GM21619 (cell line): Measurements from ENCODE around the gene ENOX1.
A peak's percentile ranks its signal among the peaks of the same experiment; 100 is the strongest.

Experiments
- ATAC-seq: cut with Tn5 transposase; IDR thresholded peaks from one replicate; pipeline ENCODE4 v1.9.1; 2021; ENCODE audit not compliant: unreplicated experiment

Gene ENOX1

GRCh38 chr13:43555667-43556066 is 231.1 kb downstream of the ENOX1 start:
- ATAC-seq, result no peak

GRCh38 chr13:43551897-43552456 is 234.8 kb downstream of the ENOX1 start:
- ATAC-seq, result peak; percentile 54

- no peak for ATAC-seq
Measured at GRCh38 chr13:43546816-43547215, 240.0 kb downstream of the ENOX1 start.

DNA sequence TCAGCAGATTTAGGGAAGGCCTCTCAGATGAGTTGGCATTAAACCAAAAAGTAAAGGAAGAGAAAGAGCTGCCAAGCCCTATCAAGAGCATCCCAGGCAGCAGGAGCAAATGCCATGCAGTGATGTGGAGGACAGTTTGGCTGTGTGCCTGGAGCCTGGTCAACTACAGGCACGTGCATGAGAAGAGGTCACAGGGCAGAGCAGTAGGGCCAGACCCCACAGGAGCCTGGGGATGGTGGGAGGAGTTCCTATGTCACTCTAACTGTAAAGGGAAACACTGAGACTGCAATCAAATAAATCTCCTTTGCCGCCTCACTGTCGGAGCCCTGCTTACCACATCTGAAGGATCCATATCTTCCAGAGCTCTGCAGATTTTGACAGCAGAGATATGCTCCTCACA is 240.5 kb downstream of the ENOX1 start:
- ATAC-seq, result no peak

DNA sequence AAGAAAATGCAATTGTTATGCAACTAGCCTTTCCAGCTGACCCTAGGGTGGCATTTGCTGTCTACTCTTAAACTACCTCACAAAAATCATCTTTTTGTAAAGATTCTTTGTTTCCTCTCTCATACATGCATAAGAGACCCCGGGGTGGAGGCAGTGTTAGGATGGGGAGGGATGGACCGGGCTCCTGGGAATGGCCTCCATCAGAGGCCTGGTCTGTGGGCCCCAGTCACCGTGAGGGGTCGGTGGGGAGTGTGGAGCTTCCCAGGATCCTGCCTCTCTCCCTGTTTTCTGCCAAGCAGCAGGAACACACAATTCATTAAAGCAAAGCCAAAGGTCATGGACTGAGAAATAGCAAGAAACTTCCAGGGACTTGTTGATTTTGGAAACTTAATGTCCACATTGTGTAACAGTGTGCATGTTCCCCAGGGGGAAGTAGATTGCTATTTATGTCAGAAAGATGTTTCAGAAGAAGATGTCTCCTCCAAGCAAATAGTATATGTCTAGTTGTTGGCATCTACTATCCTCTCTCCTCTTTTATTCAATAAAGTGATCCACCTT is 241.4 kb downstream of the ENOX1 start:
- ATAC-seq, result no peak

DNA sequence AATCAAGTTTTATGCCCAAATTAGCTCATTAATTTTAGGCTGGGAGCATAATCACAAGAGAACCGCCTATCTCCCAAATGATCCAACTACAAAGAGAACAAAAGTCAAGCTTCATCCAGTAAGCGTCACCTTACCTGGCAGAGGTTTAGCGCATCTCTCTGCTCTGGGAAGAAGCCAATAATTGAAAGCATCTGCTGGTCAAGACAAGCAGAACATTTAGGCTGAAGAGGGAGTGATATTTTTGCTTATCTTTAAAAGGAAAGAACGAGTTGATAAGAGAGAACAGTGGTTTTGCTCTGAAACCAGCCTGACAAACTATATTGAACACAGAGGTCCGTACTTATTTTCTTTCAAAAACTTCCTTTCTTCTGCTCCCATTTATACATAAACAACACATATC is 242.1 kb downstream of the ENOX1 start:
- ATAC-seq, result no peak

DNA sequence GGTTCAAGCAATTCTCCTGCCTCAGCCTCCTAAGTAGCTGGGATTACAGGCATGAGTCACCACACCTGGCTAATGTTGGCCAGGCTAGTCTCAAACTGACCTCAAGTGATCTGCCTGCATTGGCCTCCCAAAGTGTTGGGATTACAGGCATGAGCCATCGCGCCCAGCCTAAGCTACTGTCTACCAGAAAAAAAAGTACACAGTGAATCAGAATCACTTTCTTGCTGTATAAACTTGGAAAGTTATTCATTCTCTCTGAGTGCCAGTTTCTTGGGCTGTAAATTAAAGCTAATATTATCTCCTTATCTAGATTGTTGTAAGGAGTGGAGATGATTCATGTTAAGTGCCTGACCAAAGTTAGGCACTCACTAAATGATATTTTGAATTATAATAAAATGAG is 242.8 kb downstream of the ENOX1 start:
- ATAC-seq, result no peak

- no peak for ATAC-seq
Measured at GRCh38 chr13:43543331-43543730, 243.4 kb downstream of the ENOX1 start.

DNA sequence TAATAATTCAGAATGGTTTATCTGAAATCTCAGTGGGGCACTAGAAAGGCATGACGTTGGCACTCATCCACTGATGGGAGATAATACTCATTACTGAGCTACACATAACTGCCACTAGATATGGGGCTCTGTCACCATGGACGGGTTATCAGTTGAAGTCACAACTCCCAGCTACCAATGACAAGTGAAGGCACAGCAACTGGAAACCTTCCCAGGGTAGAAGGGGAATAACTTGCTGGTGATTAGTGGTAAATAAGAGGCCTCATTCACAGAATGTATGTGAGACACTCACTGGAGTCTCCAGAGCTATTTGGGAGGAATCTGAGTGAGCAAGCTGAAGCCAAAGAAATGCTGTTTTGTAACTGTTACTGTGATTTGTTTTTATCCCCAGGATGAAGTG is 249.6 kb downstream of the ENOX1 start:
- ATAC-seq, result no peak

GRCh38 chr13:43529796-43530195 is 257.0 kb downstream of the ENOX1 start:
- ATAC-seq, result no peak

DNA sequence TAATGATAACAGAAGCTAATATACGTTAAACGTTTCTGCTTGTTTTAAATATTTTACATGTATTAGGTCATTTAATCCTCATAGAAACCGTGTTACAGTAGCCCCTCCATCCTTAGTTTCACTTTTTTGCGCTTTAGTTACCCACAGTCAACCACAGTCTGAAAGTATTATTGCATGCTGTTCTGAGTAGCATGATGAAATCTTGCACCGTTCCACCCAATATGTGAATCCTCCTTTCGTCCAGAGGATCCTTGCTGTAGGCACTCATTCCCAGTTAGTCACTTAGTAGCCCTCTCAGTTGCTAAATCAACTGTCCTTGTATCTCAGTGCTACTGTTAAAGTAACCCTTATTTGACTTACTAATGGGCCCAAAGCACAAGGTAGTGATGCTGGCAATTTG is 257.8 kb downstream of the ENOX1 start:
- no peak for ATAC-seq

- no peak for ATAC-seq
Measured at GRCh38 chr13:43522788-43523187, 264.0 kb downstream of the ENOX1 start.

DNA sequence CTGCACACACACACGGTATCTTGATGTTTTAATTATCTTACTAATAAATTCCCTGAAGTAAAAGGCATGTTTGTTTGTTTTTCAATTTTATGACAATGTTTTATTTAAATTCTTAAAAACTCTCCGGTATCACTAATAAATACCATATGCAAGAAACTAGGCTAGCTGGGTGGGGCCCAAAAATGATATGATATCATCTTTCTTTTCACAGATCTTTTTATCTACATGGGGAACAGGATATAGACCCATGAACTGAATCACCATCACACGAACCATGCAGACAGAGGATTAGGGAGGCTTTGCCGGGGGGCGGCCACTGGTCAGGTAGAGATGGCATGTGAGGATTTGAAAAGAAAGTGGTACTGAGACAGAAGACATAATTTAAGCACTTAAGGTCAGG is 266.4 kb downstream of the ENOX1 start:
- no peak for ATAC-seq

DNA sequence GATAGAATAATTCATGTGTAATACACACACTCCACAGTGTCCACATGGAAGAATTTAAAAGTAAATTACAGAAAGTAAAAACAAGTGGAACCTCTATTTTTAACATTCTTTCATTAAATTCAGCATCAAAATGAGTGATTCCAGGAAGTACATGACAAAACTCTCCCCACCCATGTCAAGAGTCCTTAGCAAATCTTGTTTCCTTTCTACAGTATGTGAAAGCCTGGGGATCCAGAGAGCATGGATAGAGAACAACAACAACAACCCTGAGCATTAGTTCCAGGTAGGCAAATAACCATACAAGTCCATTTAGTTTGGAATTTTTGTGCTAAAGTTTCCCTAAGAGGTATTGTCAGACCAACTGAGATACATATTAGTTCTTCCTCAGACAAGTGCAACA is 267.9 kb downstream of the ENOX1 start:
- no peak for ATAC-seq

- ATAC-seq, result no peak
Measured at GRCh38 chr13:43516401-43516833, 270.4 kb downstream of the ENOX1 start.

- no peak for ATAC-seq
Measured at GRCh38 chr13:43515531-43515930, 271.2 kb downstream of the ENOX1 start.

DNA sequence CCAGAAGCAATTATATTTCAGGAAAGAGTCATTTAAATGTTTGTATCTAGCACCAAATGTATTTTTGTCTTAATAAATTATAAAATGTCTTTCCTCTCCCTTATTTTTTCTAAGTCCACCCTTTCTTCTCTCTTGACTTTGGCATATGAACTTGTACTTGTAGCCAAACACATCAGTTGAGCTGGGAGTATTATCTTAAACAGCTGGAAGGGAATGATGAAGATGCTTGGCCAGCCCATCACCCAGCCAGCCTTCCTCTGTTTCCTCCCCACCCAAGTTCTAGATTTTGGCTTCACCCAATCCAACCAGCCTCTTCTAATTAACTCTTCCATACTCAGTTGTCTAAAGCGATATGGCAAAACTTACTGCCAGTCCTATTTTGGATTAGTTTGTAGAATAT is 272.5 kb downstream of the ENOX1 start:
- ATAC-seq, result no peak

- no peak for ATAC-seq
Measured at GRCh38 chr13:43512221-43512620, 274.6 kb downstream of the ENOX1 start.

DNA sequence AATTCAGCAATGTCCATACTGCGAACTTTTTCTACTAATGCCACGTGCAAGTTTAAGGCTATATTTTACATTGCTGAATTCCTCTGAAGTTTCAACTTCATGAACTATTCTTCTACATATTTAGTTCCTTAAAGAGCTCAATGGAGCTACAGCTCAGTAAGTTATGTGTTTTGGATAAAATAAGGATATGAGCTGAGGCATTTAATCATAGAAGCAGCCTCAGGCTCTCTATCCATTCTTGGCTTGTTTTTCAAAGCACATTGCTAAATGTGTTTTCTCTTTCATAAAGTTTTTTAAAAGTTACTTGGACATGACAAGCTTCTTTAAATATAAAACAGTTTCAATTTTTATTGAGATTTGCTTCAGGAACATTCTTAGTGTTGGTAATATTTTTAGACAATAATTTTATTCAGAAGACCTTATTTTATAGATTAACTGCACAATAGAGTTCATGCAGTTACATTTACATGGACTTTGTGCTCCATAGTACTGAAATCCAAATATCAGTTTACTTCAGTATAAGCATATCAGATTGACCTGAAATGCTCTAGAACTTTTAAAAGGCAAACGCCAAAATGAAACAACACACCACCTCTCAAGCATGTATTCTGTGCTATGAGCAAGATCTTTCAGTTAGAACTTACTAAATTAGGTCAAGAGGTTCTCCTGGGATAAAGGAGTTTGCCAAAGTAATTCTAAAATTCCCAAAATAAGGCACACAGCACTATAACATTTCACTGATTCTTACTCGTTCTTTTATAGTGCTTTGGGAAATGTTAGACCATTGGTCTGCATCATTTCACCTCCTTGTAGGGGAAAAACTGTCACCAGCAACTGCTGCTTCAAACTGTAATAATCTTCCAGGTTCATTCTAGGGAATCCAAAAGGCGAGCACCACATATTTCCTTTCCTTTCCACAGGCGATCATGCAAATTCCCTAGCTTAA is 275.5 kb downstream of the ENOX1 start:
- ATAC-seq, result no peak

- no peak for ATAC-seq
Measured at GRCh38 chr13:43495732-43496131, 291.0 kb downstream of the ENOX1 start.

- no peak for ATAC-seq
Measured at GRCh38 chr13:43494206-43494605, 292.6 kb downstream of the ENOX1 start.

- no peak for ATAC-seq
Measured at GRCh38 chr13:43493496-43494000, 293.2 kb downstream of the ENOX1 start.
